CD14-positive monocyte (primary cell): Measurements from ENCODE around the gene ALAS1. TPM values are rescaled to one million over a fixed set of nuclear protein-coding genes. Genes with fewer than 3 reads are reported as not detected.
A peak's percentile ranks its signal among the peaks of the same experiment; 100 is the strongest.

ENCODE experiments used
- DNase-seq, 3 donors: peaks; one replicate each; pipeline ENCODE4 v3.0.0-alpha.2; 2011 to 2022
- H2AFZ ChIP-seq: 2 replicates; pipeline ENCODE4 v1.6.0; 2012; ENCODE audit warnings: mild to moderate bottlenecking, low read depth, low read length, inconsistent platforms; ENCODE audit not compliant: insufficient read depth, poor library complexity, severe bottlenecking
- H3K27ac ChIP-seq, 2 donors: 1 replicate in 1 of 2; 2 replicates in 1 of 2; pipeline ENCODE4 v1.5.1; 2012 to 2013; ENCODE audit warnings: low read length in 2 of 2, control low read depth in 1 of 2, inconsistent platforms in 1 of 2, low read depth in 1 of 2, mild to moderate bottlenecking in 1 of 2
- H3K27me3 ChIP-seq, 2 donors: one replicate each; pipeline versions ENCODE4 v1.6.0 to v1.6.1; 2011 to 2013; ENCODE audit warnings: low read length in 2 of 2; ENCODE audit not compliant: control insufficient read depth in 2 of 2, insufficient read depth in 2 of 2
- H3K36me3 ChIP-seq, 2 donors: replicated peaks in 1 of 2; 1 replicate in 1 of 2; 2 replicates in 1 of 2; pipeline versions ENCODE4 v1.5.1 to v1.6.1; 2012 to 2013; ENCODE audit warnings: low read length in 2 of 2, control low read depth in 1 of 2, inconsistent platforms in 1 of 2, mild to moderate bottlenecking in 1 of 2; ENCODE audit not compliant: insufficient read depth in 2 of 2, control insufficient read depth in 1 of 2
- H3K4me1 ChIP-seq, 2 donors: 1 replicate in 1 of 2; 2 replicates in 1 of 2; pipeline versions ENCODE4 v1.5.1 to v1.6.1; 2012 to 2013; ENCODE audit warnings: low read length in 2 of 2, control low read depth in 1 of 2, inconsistent platforms in 1 of 2, mild to moderate bottlenecking in 1 of 2, moderate library complexity in 1 of 2; ENCODE audit not compliant: insufficient read depth in 2 of 2, control insufficient read depth in 1 of 2
- H3K4me2 ChIP-seq: replicated peaks from 2 replicates; pipeline ENCODE3; 2012; ENCODE audit warnings: low read length, moderate library complexity, mild to moderate bottlenecking; ENCODE audit not compliant: poor library complexity, severe bottlenecking; ENCODE audit errors: extremely low read depth
- H3K4me3 ChIP-seq, 3 experiments: fragments of 200-600 bp in 1 of 3; sonication (generic) in 1 of 3; replicated peaks in 1 of 3; 1 replicate in 2 of 3; 2 replicates in 1 of 3; pipeline ENCODE4 v1.5.1; 2011 to 2013; ENCODE audit warnings: low read length in 3 of 3, mild to moderate bottlenecking in 3 of 3, control low read depth in 2 of 3, low read depth in 2 of 3, inconsistent platforms in 1 of 3, moderate library complexity in 1 of 3
- H3K79me2 ChIP-seq: 2 replicates; pipeline ENCODE4 v1.6.0; 2012; ENCODE audit warnings: mild to moderate bottlenecking, control low read depth, inconsistent platforms, low read length, moderate library complexity; ENCODE audit not compliant: insufficient read depth
- H3K9ac ChIP-seq: 2 replicates; pipeline ENCODE4 v1.6.0; 2017; ENCODE audit warnings: low read length, mild to moderate bottlenecking; ENCODE audit not compliant: insufficient read depth, poor library complexity, severe bottlenecking
- H3K9me3 ChIP-seq, 2 donors: replicated peaks in 1 of 2; 1 replicate in 1 of 2; 2 replicates in 1 of 2; pipeline versions ENCODE4 v1.5.1 to v1.6.1; 2012 to 2013; ENCODE audit warnings: low read length in 2 of 2, control low read depth in 1 of 2; ENCODE audit not compliant: control insufficient read depth in 1 of 2, insufficient read depth in 1 of 2
- H4K20me1 ChIP-seq: 2 replicates; pipeline ENCODE4 v1.6.0; 2012; ENCODE audit warnings: mild to moderate bottlenecking, low read length, control low read depth, moderate library complexity; ENCODE audit not compliant: insufficient read depth
- H3K27ac Mint-ChIP-seq, 7 donors: one replicate each; pipeline ENCODE4 v1.8.0; 2020; ENCODE audit warnings: mild to moderate bottlenecking in 7 of 7, mixed read lengths in 7 of 7, moderate library complexity in 6 of 7, inconsistent platforms in 2 of 7
- H3K27me3 Mint-ChIP-seq, 3 donors: one replicate each; pipeline ENCODE4 v1.8.0; 2021 to 2022; ENCODE audit warnings: low read depth in 3 of 3, mild to moderate bottlenecking in 3 of 3, mixed read lengths in 3 of 3, moderate library complexity in 3 of 3, inconsistent platforms in 1 of 3
- H3K36me3 Mint-ChIP-seq, 2 donors: one replicate each; pipeline ENCODE4 v1.8.0; 2020; ENCODE audit warnings: mixed read lengths in 2 of 2, inconsistent platforms in 1 of 2, mild to moderate bottlenecking in 1 of 2
- H3K4me1 Mint-ChIP-seq: one replicate; pipeline ENCODE4 v1.8.0; 2020; ENCODE audit warnings: mild to moderate bottlenecking, mixed read lengths
- H3K4me3 Mint-ChIP-seq, 2 donors: one replicate each; pipeline ENCODE4 v1.8.0; 2020; ENCODE audit warnings: mild to moderate bottlenecking in 2 of 2, mixed read lengths in 2 of 2, moderate library complexity in 1 of 2
- H3K9me3 Mint-ChIP-seq, 7 donors: one replicate each; pipeline ENCODE4 v1.8.0; 2020 to 2022; ENCODE audit warnings: mixed read lengths in 7 of 7, mild to moderate bottlenecking in 6 of 7, moderate library complexity in 6 of 7, inconsistent platforms in 2 of 7
- CTCF ChIP-seq: fragments of 200-600 bp; IDR thresholded peaks from one replicate; pipeline ENCODE4 v1.8.0; 2022; ENCODE audit warnings: antibody characterized with exemption, mild to moderate bottlenecking
- WGBS: methylation state at CpG from one replicate; pipeline ENCODE4 v1.1.5; 2013; ENCODE audit warnings: missing lambda C conversion rate; ENCODE audit not compliant: insufficient coverage; 5-methylcytosine and 5-hydroxymethylcytosine counted together
- intact Hi-C, 2 donors: fragments of 100-400 bp; cut with micrococcal nuclease; formaldehyde crosslinking; loops; one replicate each; pipeline versions ENCODE4 v1.15.0 to v1.15.1; 2023
- polyA plus RNA-seq, 3 donors: library from polyadenylated mRNA; depleted of rRNA in 1 of 3; unstranded in 2 of 3; stranded (reverse) in 1 of 3; fragments of 300-500 nt in 2 of 3; fragments of >200 nt in 1 of 3; fragmentation: Illumina TruSeq in 2 of 3; gene quantifications; 1 replicate in 2 of 3; 2 replicates in 1 of 3; pipeline ENCODE4 v1.2.3, GENCODE V29; 2012 to 2021

ALAS1 gene
- polyA plus RNA-seq, 3 donors, result 20.9 to 84.7 (median 38.7) TPM

GRCh38 chr3:52226229-52226817 lies 28.4 kb downstream of the ALAS1 start:
- peaks cover 19 to 22% of the 10 kb centered on the region in 2 donors for H3K4me1 ChIP-seq

GRCh38 chr3:52227117-52227516 lies 29.2 kb downstream of the ALAS1 start:
- Mint-ChIP-seq H3K27ac (peak overlapping the region in 3 of 7 donors; percentile 56 to 83 (median 77)), H3K4me3 (no peak overlapping the region), H3K4me1 (peaks cover 35% of the 10 kb centered on the region), H3K9me3 (no peaks in the 10 kb centered on the region), H3K27me3 (peaks cover 0 to 2% (median 1%) of the 10 kb centered on the region in 3 donors), H3K36me3 (peaks cover 63 to 67% of the 10 kb centered on the region in 2 donors)
- Histone ChIP-seq H2AFZ (no peak overlapping the region), H3K4me2 (no peak overlapping the region), H3K9ac (no peak overlapping the region), H3K27ac (no peak overlapping the region), H3K79me2 (peaks cover 11% of the 10 kb centered on the region), H4K20me1 (peaks cover 64% of the 10 kb centered on the region), H3K27me3 (no peaks in the 10 kb centered on the region), H3K4me3 (no peak overlapping the region), H3K9me3 (no peaks in the 10 kb centered on the region), H3K36me3 (peaks cover 45 to 58% of the 10 kb centered on the region in 2 donors), H3K4me1 (peaks cover 22 to 27% of the 10 kb centered on the region in 2 donors)
- WGBS, result 88% methylated on average over 4 of the region's 4 CpGs
- intact Hi-C loops, result no loop called here
- DNase-seq, result no peak
- TF ChIP-seq CTCF, result no peak

More at GRCh38 chr3:52226229-52226817, 28.4 kb downstream of the ALAS1 start:
- DNase-seq, result no peak
- peak overlapping the region; percentile 27 for H3K9ac ChIP-seq
- Mint-ChIP-seq H3K27ac (peak overlapping the region; percentile 37 to 86 (median 77)), H3K36me3 (peaks cover 62 to 63% of the 10 kb centered on the region in 2 donors), H3K27me3 (peaks cover 0 to 2% (median 1%) of the 10 kb centered on the region in 3 donors), H3K9me3 (no peaks in the 10 kb centered on the region), H3K4me1 (peaks cover 29% of the 10 kb centered on the region), H3K4me3 (no peak overlapping the region)
- H2AFZ ChIP-seq, result no peak overlapping the region
- no peak overlapping the region for H3K4me2 ChIP-seq
- H3K27me3 ChIP-seq, result no peaks in the 10 kb centered on the region
- no peaks in the 10 kb centered on the region for H3K9me3 ChIP-seq
- intact Hi-C loops, result no loop called here
- H3K27ac ChIP-seq, result peak overlapping the region in 1 of 2 donors; percentile 60
- no peak for TF ChIP-seq CTCF
- 54% methylated on average over 3 of the region's 5 CpGs for WGBS
- peaks cover 5% of the 10 kb centered on the region for H3K79me2 ChIP-seq
- H3K36me3 ChIP-seq, result peaks cover 41 to 51% of the 10 kb centered on the region in 2 donors
- H4K20me1 ChIP-seq, result peaks cover 56% of the 10 kb centered on the region
- no peak overlapping the region for H3K4me3 ChIP-seq
